HG03060 (cell line): ENCODE data around the gene KDR.

Experiments
- ATAC-seq: cut with Tn5 transposase; IDR thresholded peaks from one replicate; pipeline ENCODE4 v1.9.1; 2021; ENCODE audit warnings: low read depth, moderate number of reproducible peaks; ENCODE audit not compliant: unreplicated experiment

The KDR gene

GRCh38 chr4:55032179-55032578, 93.2 kb downstream of the KDR start:
- ATAC-seq, result no peak

DNA sequence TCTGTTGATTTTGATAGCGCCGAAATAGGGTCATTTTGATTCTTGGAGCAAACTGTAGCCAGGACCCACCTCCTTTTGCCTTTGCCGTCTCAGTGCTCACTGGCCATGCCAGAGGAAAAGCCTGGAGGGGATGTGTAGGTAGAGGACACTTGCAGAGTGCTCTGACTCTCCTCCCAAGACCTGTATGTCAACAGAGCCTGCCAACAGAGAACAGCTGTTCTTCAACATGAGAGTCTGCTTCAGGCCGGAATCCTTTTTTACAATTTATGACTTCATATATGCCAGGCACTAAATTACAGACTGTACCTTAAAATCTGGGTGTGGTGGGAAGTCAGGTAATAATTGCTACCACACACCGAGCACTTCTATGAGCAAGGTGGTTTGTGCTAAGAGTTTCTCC, 94.2 kb downstream of the KDR start:
- ATAC-seq, result no peak

- no peak for ATAC-seq
Observed at GRCh38 chr4:55030589-55030988, 94.8 kb downstream of the KDR start.

DNA sequence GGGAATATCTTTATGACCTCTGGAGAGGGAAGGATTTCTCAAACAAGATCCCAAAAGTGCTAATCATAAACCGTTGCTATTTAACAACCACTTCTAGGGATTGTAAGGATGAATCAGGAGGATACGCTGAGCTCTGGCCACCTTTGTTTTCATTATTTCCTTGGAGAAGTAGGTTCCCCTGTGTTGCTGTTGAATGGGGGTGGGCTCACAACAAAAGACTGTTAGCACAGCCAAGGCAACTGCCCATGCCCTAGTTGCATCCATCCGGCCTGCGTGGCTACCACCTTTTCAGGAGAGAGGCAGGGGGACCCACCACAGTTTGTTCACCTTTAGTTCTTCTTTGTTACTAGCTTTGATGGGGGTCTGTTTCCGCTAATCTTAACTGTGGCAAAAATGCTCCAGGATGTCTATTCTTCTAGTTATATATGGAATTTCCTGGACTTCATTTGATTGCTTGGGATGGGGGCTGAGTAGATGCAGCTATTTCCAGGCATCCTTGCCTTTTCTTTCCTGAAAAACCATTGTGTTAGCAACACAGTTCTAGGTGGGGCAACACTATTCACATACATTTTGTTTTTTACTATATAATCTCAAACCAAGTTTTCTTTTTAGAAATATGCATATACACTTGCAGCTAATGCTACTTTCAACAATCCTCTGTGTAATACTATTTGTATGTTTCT, 95.4 kb downstream of the KDR start:
- ATAC-seq, result no peak

DNA sequence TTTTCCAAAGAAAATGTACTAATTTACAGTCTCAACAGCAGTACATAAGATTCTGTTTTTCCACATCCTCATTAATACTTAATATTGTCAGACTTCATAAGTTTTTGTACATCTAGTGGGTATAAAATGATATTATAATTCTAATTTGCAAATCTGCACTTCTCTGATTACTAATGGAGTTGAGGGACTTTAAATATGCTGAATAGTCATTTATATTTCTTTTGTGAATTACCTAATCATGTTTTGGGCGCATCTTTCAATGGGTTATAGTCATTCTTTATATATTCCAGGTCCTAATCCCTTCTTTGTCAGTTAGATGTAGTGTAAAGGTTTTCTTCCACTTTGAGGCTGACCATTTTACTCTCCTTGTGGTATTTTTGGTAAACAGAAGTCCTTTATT, 96.1 kb downstream of the KDR start:
- ATAC-seq, result no peak
